Psoas muscle (tissue), 8 donors: ENCODE data around the gene SZRD1. TPM values are rescaled to one million over a fixed set of nuclear protein-coding genes. Genes with fewer than 3 reads are reported as not detected.

Source experiments
- ATAC-seq, 4 donors: fragments of 200-7000 bp; cut with Tn5 transposase; one replicate each; pipeline ENCODE4 v1.9.1; 2020; ENCODE audit warnings: moderate library complexity in 3 of 4, mild to moderate bottlenecking in 2 of 4
- DNase-seq, 2 donors: peaks; one replicate each; pipeline ENCODE4 v3.0.0-alpha.2; 2020
- H3K27ac ChIP-seq: fragments of 200-600 bp; one replicate; pipeline ENCODE4 v1.8.0; 2022
- H3K27me3 ChIP-seq, 3 donors: fragments of 200-600 bp in 1 of 3; one replicate each; pipeline versions ENCODE4 v1.6.1 to v1.8.0; 2013 to 2022; ENCODE audit warnings: low read length in 2 of 3, mild to moderate bottlenecking in 2 of 3, moderate library complexity in 1 of 3; ENCODE audit not compliant: insufficient read depth in 3 of 3
- H3K36me3 ChIP-seq, 2 donors: fragments of 200-600 bp in 1 of 2; one replicate each; pipeline versions ENCODE4 v1.6.1 to v1.8.0; 2013 to 2022; ENCODE audit warnings: low read depth in 1 of 2, mild to moderate bottlenecking in 1 of 2, moderate library complexity in 1 of 2; ENCODE audit not compliant: insufficient read depth in 1 of 2
- H3K4me1 ChIP-seq: fragments of 200-600 bp; one replicate; pipeline ENCODE4 v1.8.0; 2022
- H3K4me3 ChIP-seq: fragments of 200-600 bp; one replicate; pipeline ENCODE4 v1.8.0; 2022; ENCODE audit warnings: mild to moderate bottlenecking
- H3K9me3 ChIP-seq: fragments of 200-600 bp; one replicate; pipeline ENCODE4 v1.8.0; 2022
- WGBS, 3 donors: extraction: QIAGEN DNeasy Blood & Tissue Kit; methylation state at CpG; one replicate each; pipeline versions ENCODE4 v1.1.6 to v1.1.7; 2013; 5-methylcytosine and 5-hydroxymethylcytosine counted together
- intact Hi-C, 2 donors: fragments of 100-400 bp; cut with DNase I; formaldehyde crosslinking; loops; one replicate each; pipeline versions ENCODE4 v1.11.0 to v1.14.2; 2022
- polyA plus RNA-seq, 3 donors: library from polyadenylated mRNA; stranded (reverse); fragments of 200-250 nt; gene quantifications; one replicate each; pipeline ENCODE4 v1.2.3, GENCODE V29; 2013
- total RNA-seq, 4 donors: library from RNA; stranded (reverse); fragmentation: NEBNext Ultra II Directional in 2 of 4; extraction: Animal tissue kit (Norgen Biotek cat#: 25700) in 2 of 4; gene quantifications; one replicate each; pipeline versions ENCODE4 v1.2.1 to v1.2.4, GENCODE V29; 2021 to 2023
- TF ChIP-seq, protein P1 (sequence below): fragments of 200-600 bp; IDR thresholded peaks from one replicate; pipeline ENCODE4 v1.8.0; 2022; ENCODE audit warnings: antibody characterized with exemption
- donor health status: healthy with polysubstance abuse.
- donor health status: DM: no; HTN: no; CAD: no; lungs with moderate emphysema.
- donor health status: Bipolar disorder and iron deficiency.
- donor health status: healthy.
- donor health status: DM: yes; HTN: yes; CAD: no.
- donor health status: DM: no; HTN: no; CAD: no.
- donor health status: DM: no; HTN: no; CAD: no.
- donor health status: DM: yes; HTN: yes; CAD: no.

The SZRD1 gene
- total and polyA plus RNA-seq, 7 donors, result 75.9 to 184 (median 142) TPM

DNA sequence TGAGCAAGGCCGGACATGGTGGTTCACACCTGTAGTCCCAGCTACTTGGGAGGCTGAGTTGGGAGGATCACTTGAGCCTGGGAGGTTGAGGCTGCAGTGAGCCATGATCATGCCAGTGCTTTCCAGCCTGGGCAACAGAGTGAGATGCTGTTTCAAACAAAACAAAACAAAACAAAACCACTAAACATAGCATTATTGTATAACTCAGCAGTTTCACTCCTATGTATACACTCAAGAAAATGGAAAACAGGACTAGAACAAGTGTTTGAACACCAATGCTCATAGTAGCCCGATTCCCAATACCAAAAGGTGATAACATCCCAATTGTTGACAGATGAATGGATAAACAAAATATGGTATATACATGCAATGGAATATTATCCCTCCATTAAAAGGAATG lies 71.5 kb downstream of the SZRD1 start:
- WGBS, 3 donors, result 92 to 97% (median 94%) methylated on average over 2 of the region's 2 CpGs
- H3K9me3 ChIP-seq, result no peaks in the 10 kb centered on the region
- peaks cover 0 to 10% of the 10 kb centered on the region in 2 donors for H3K36me3 ChIP-seq
- peaks cover 25% of the 10 kb centered on the region for H3K4me1 ChIP-seq
- H3K27me3 ChIP-seq, result no peaks in the 10 kb centered on the region
- H3K4me3 ChIP-seq, result no peak overlapping the region
- no peak overlapping the region for H3K27ac ChIP-seq
- TF ChIP-seq, protein P1, sequence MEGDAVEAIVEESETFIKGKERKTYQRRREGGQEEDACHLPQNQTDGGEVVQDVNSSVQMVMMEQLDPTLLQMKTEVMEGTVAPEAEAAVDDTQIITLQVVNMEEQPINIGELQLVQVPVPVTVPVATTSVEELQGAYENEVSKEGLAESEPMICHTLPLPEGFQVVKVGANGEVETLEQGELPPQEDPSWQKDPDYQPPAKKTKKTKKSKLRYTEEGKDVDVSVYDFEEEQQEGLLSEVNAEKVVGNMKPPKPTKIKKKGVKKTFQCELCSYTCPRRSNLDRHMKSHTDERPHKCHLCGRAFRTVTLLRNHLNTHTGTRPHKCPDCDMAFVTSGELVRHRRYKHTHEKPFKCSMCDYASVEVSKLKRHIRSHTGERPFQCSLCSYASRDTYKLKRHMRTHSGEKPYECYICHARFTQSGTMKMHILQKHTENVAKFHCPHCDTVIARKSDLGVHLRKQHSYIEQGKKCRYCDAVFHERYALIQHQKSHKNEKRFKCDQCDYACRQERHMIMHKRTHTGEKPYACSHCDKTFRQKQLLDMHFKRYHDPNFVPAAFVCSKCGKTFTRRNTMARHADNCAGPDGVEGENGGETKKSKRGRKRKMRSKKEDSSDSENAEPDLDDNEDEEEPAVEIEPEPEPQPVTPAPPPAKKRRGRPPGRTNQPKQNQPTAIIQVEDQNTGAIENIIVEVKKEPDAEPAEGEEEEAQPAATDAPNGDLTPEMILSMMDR, result no peak
- intact Hi-C loops, result no loop called here
- ATAC-seq (no peak), DNase-seq (no peak)

DNA sequence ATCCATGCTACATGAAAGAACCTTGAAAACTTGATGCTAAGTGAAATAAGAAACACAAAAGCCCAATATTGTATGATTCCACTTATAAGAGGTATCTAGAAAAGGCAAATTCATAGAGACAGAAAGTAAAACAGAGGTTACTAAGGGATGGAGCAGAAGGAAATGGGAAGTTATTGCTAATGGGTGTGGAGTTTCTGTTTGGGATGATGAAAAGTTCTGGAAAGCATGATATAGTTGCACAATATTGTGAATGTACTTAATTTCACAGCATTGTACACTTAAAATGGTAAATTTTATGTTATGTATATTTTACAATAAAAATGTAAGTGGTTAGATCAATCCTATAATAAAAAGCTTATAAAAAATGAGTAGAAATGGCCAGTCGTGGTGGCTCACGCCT lies 71.9 kb downstream of the SZRD1 start:
- intact Hi-C loops, result no loop called here
- H3K27ac ChIP-seq, result no peak overlapping the region

DNA sequence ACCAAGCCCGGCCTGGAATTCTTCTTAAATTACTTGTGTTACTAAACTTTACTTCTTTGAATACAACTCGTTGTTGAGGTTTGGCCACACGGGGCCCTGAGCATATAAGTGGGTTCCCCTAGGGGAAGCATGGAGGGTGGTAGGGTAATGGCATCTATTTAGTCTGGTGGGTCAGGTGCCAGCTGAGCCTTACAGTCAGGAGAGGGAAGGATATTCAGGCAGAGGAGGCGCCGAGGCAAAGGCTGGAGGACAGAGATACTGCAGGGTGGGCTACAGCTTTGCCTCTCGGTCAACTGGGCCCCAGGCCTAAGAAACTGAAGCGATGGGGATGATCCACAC lies 73.1 kb downstream of the SZRD1 start:
- Histone ChIP-seq H3K27ac (peak overlapping the region; percentile 87), H3K4me3 (peak overlapping the region; percentile 95), H3K27me3 (no peaks in the 10 kb centered on the region), H3K4me1 (peaks cover 25% of the 10 kb centered on the region), H3K9me3 (no peaks in the 10 kb centered on the region), H3K36me3 (peaks cover 0 to 26% of the 10 kb centered on the region in 2 donors)
- WGBS, 3 donors, result 34 to 41% (median 40%) methylated on average over 7 of the region's 7 CpGs
- intact Hi-C loops, result loop anchor here in 1 of 2 donors (2.0 to 5.0 kb wide), 2 partner anchors 57 to 73 kb away; partner anchors contain the start of gene SZRD1
- TF ChIP-seq, protein P1, result no peak
- ATAC-seq, result peak; percentile 27 to 56 (median 51)
- DNase-seq, result no peak

More for the DNA sequence above, 71.9 kb downstream of the SZRD1 start:
- Histone ChIP-seq H3K4me1 (peaks cover 25% of the 10 kb centered on the region), H3K36me3 (peaks cover 0 to 15% of the 10 kb centered on the region in 2 donors), H3K9me3 (no peaks in the 10 kb centered on the region), H3K27me3 (no peaks in the 10 kb centered on the region), H3K4me3 (no peak overlapping the region)
- TF ChIP-seq, protein P1, result no peak
- WGBS, 3 donors, result 72 to 80% (median 73%) methylated on average over 2 of the region's 2 CpGs
- ATAC-seq, result no peak
- DNase-seq, result no peak

DNA sequence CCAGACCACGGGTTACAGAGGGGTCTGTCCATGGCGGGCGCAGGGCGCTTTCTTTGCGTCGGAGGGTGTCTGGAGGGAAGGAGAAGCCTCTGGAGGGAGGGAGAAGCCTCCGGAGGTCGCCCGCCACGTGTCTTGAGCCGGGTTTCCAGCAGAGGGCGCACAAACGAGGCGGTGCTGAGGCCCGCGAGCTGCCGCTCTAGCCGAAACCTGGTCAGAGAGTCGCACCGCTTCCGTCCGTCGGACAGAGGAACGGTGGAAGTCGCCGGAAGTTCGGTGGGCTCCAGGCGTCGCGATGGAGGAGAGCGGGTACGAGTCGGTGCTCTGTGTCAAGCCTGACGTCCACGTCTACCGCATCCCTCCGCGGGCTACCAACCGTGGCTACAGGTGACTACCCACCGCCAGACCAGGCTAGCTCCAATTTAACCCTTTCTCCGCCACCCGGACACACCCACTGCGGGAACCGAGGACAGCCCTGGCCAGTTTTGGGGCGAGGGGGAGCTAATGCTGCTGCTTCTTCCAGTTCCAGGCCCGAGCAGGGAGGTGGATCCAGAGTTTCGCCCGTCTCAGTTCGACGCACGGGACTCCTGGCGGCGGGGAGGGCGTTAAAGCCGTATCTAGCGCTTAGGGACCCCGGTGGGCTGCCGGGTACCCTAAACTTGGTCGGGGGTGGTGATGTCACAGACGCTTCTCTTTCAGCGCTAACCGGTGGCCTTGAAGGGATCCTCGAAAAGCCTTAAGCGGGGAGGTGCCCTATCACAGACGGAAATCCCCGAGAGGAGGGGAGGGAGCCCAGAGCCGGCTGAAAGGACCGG lies 73.6 kb downstream of the SZRD1 start, which contains the start of gene NECAP2:
TSS of gene NECAP2 (plus strand) at position 255 of the 812 bp plus-strand sequence. CDS start at position 293, 38 bp downstream.
- 0% methylated on average over 67 to 68 of the region's 68 CpGs for WGBS, 3 donors
- intact Hi-C loops, result loop anchor here in 1 of 2 donors (2.0 to 5.0 kb wide), 2 partner anchors 57 to 74 kb away; partner anchors contain the start of gene SZRD1

More for the DNA sequence above, 73.6 kb downstream of the SZRD1 start, which contains the start of gene NECAP2:
- Histone ChIP-seq H3K4me1 (peaks cover 25% of the 10 kb centered on the region), H3K36me3 (peaks cover 0 to 32% of the 10 kb centered on the region in 2 donors), H3K4me3 (peak within 1 kb of the TSS; percentile 95), H3K9me3 (no peaks in the 10 kb centered on the region), H3K27me3 (no peaks in the 10 kb centered on the region), H3K27ac (peak within 1 kb of the TSS; percentile 87)
- TF ChIP-seq, protein P1, result peak; percentile 83
- DNase-seq (peak; percentile 94 to 97), ATAC-seq (peak; percentile 96 to 99 (median 98))
